ENCODE measurements around the gene GGTA1. TPM values are rescaled to one million over a fixed set of nuclear protein-coding genes. Genes with fewer than 3 reads are reported as not detected.

GGTA1 gene
- total RNA-seq, 1 experiment from 2014 or later, result not detected

GRCh38 chr9:121453232-121453892 is 46.3 kb downstream of the GGTA1 start:
- ChIA-PET POLR2A (no interaction called here), CTCF (interaction anchor here (1.0 to 1.2 kb wide), 4 partner anchors 8 to 97 kb away, joined by 3 to 7 read pairs (median 3); partner anchors contain the start of gene GGTA1)
- no peak for TF ChIP-seq ZNF232 (CRISPR knock-in tag; IDR thresholded peaks at IDR 0.05)
- peak; percentile 78 for TF ChIP-seq ZNF423 (CRISPR knock-in tag; IDR thresholded peaks at IDR 0.05)
- H3K27me3 Mint-ChIP-seq (ENCODE audit: low read depth), result no peaks in the 10 kb centered on the region; the same call in 1 of the 2 replicates
- DNase-seq (ENCODE audit: low spot score) (no peak), ATAC-seq (peak; percentile 84)
- H3K4me1 Mint-ChIP-seq, result peaks cover 6% of the 10 kb centered on the region; the same call in 1 of the 2 replicates
- H3K4me3 Mint-ChIP-seq, result no peak overlapping the region
- H3K27ac Mint-ChIP-seq, result no peak overlapping the region
- no peaks in the 10 kb centered on the region for H3K36me3 Mint-ChIP-seq
- no peaks in the 10 kb centered on the region for H3K9me3 Mint-ChIP-seq

GRCh38 chr9:121452085-121452484 is 47.6 kb downstream of the GGTA1 start:
- H3K4me1 Mint-ChIP-seq, result peaks cover 6% of the 10 kb centered on the region; the same call in 1 of the 2 replicates
- H3K27me3 Mint-ChIP-seq (ENCODE audit: low read depth), result peaks cover 3% of the 10 kb centered on the region; the same call in 1 of the 2 replicates
- ATAC-seq, result no peak
- POLR2A ChIA-PET, result no interaction called here
- no peaks in the 10 kb centered on the region for H3K36me3 Mint-ChIP-seq
- TF ChIP-seq ZNF232 (CRISPR knock-in tag; IDR thresholded peaks at IDR 0.05), result no peak
- CTCF ChIA-PET, result interaction anchor here (0.9 to 1.2 kb wide), 2 partner anchors 11 to 94 kb away, joined by 4 to 7 read pairs; no protein-coding TSS in a partner anchor
- H3K27ac Mint-ChIP-seq, result no peak overlapping the region
- no peak overlapping the region for H3K4me3 Mint-ChIP-seq
- no peak for DNase-seq (ENCODE audit: low spot score)
- no peaks in the 10 kb centered on the region for H3K9me3 Mint-ChIP-seq

- H3K27ac Mint-ChIP-seq, result no peak overlapping the region
- no peak for DNase-seq (ENCODE audit: low spot score)
- TF ChIP-seq PRDM15 (CRISPR knock-in tag; IDR thresholded peaks at IDR 0.05), result no peak
- TF ChIP-seq KAT7 (CRISPR knock-in tag; IDR thresholded peaks at IDR 0.05; ENCODE audit: borderline replicate concordance), result no peak
- TF ChIP-seq IRF1 (CRISPR knock-in tag; IDR thresholded peaks at IDR 0.05), result no peak
- H3K27me3 Mint-ChIP-seq (ENCODE audit: low read depth), result peaks cover 3% of the 10 kb centered on the region; the same call in 1 of the 2 replicates
- ChIA-PET CTCF (interaction anchor here (0.9 to 1.5 kb wide), 2 partner anchors 11 to 95 kb away, joined by 4 to 8 read pairs; no protein-coding TSS in a partner anchor), POLR2A (interaction anchor here (0.8 kb wide), 1 partner anchor 372 kb away, joined by 3 read pairs; no protein-coding TSS in a partner anchor)
- no peak for ATAC-seq
- peaks cover 6% of the 10 kb centered on the region; the same call in 1 of the 2 replicates for H3K4me1 Mint-ChIP-seq
- H3K4me3 Mint-ChIP-seq, result no peak overlapping the region
- H3K36me3 Mint-ChIP-seq, result no peaks in the 10 kb centered on the region
- H3K9me3 Mint-ChIP-seq, result no peaks in the 10 kb centered on the region
Measured at GRCh38 chr9:121451586-121451985, 48.1 kb downstream of the GGTA1 start.

- Mint-ChIP-seq H3K27me3 (ENCODE audit: low read depth) (peaks cover 3% of the 10 kb centered on the region; the same call in 1 of the 2 replicates), H3K36me3 (no peaks in the 10 kb centered on the region), H3K4me3 (no peak overlapping the region), H3K27ac (no peak overlapping the region), H3K4me1 (peaks cover 6% of the 10 kb centered on the region; the same call in 1 of the 2 replicates), H3K9me3 (no peaks in the 10 kb centered on the region)
- CTCF ChIA-PET, result interaction anchor here (1.5 kb wide), 1 partner anchor 12 kb away, joined by 8 read pairs; no protein-coding TSS in a partner anchor
- POLR2A ChIA-PET, result no interaction called here
- ATAC-seq, result no peak
- DNase-seq (ENCODE audit: low spot score), result no peak
- no peak for TF ChIP-seq GTF2I (CRISPR knock-in tag; conservative IDR thresholded peaks at IDR 0.05)
- no peak for TF ChIP-seq ZSCAN18 (CRISPR knock-in tag; IDR thresholded peaks at IDR 0.05)
- no peak for TF ChIP-seq ZNF532 (CRISPR knock-in tag; IDR thresholded peaks at IDR 0.05; ENCODE audit: borderline replicate concordance)
- TF ChIP-seq OVOL2 (CRISPR knock-in tag; IDR thresholded peaks at IDR 0.05; ENCODE audit: borderline replicate concordance), result no peak
- TF ChIP-seq SP1 (CRISPR knock-in tag; conservative IDR thresholded peaks at IDR 0.05), result no peak
- TF ChIP-seq ESRRA (CRISPR knock-in tag; IDR thresholded peaks at IDR 0.05; ENCODE audit: borderline replicate concordance), result no peak
- no peak for TF ChIP-seq TEAD4 (CRISPR knock-in tag; IDR thresholded peaks at IDR 0.05)
- TF ChIP-seq TCF7 (CRISPR knock-in tag; IDR thresholded peaks at IDR 0.05; ENCODE audit: low read depth), result no peak
Measured at GRCh38 chr9:121450241-121450640, 49.4 kb downstream of the GGTA1 start.
